ENCODE measurements around the gene MYO7A.

The MYO7A gene

DNA sequence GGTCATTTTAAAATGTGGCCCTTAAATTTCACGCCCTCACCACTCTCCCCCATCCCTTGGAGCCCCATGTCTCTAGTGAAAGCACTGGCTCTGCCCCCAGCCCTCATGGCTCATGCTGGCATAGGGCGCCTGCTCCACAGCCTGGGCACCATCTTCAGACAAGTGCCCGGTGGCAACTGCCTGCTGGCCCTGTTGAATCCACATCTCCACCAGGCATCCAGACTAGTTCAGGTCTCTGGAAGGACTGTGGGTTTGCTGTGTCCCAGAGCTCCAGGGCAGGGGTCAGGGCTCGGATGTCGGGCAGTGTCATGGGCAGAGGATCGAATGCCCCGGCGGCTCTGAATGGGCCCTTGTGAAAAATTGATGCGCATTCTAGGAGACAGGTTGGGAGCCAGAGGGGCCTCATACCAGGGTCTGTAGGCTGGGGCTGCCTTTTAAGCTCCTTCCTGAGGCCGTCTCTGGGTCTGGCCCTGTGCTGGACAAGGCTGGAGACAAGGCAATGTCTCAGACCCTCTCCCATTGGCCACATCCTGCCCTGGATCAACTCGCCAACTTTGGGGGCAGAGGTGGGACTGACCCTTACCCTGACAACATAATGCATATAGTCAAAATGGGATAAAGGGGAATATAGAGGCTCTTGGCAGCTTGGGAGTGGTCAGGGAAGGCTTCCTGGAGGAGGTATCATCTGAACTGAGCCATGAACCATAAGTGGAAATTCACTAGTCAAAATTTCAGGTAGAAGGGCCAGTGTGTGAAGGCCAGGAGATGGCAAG is 1.2 kb downstream of the MYO7A start:
- no peak for DNase-seq (ENCODE audit: low read depth)

DNA sequence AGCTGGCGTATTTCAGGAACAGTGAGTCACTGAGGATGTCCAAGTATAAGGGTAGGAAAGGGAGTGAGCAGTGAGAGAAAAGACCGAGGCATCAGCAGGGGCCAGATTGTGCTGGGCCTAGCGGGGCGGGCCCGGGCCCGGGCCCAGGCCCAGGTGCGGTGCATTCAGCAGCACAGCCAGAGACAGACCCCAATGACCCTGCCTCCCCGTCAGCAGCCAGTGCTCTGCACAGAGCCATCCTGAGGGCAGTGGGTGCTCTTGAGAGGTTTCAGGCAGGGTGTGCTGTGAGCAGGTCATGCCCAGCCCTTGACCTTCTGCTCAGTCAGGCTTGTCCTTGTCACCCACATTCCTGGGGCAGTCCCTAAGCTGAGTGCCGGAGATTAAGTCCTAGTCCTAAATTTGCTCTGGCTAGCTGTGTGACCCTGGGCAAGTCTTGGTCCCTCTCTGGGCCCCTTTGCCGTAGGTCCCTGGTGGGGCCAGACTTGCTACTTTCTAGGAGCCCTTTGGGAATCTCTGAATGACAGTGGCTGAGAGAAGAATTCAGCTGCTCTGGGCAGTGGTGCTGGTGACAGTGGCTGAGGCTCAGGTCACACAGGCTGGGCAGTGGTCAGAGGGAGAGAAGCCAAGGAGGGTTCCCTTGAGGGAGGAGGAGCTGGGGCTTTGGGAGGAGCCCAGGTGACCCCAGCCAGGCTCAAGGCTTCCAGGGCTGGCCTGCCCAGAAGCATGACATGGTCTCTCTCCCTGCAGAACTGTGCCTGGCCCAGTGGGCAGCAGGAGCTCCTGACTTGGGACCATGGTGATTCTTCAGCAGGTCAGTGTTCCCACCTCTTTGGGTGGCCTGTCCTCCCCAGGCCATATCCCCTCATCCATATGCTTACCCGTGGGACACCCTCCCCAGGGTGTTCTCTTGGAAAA is 2.1 kb downstream of the MYO7A start:
- DNase-seq (ENCODE audit: low read depth), result no peak

DNA sequence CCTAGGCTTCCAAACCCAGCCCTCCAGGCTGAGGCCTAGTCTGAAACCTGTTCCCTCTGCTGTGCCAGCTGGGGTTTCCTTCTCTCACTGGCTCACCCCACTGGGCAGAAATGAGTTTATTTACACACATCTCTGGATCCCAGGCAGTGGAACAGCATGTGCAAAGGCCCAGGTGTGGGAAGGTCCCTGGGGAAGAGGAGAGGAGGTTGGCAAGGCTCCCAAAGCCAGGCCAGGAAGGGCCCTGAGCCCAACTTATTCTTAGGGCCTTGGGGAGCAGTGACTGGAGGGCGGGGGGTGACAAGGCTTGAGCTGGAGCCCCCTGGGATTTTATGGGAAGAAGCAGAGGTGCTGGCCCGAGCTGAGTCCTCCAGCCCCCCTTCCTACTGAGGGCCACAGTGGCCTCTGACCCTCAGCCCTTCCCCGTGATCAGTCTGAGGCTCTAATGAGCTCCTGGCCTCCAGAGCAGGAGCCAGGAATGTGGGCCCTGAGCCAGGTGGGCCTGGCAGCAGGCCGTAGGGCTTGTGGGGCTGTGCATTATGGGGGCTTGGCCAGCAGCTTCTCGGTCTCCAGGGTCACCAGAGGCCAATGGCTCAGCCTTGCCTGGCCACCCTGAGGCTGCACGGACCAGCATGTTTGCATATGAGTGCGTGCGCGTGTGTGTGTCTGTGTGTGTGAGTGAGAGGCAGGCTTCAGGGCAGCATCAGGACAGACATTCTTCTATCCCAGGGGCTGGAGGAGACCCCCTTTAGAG is 2.9 kb downstream of the MYO7A start:
- no peak for DNase-seq (ENCODE audit: low read depth)

DNA sequence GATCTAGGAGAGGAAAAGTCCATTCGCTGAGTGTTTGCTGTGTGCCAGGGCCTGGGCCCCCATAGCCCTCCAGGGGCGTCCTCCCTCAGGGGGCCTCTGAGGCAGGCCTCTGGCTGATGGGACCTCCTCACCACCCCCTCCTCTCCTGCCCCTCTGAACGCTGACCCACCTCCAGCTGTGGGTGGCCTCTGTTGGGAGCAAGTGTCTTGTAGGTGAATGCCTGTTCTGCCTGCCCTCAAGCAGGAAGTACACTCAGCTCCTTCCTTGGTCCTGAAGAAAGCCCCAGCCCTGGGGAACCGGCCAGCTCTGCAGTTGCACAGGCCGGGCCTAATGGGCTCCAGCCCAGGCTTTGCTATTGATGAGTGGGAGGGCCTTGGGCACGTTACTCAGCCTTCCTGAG is 3.5 kb downstream of the MYO7A start:
- no peak for DNase-seq (ENCODE audit: low read depth)

DNA sequence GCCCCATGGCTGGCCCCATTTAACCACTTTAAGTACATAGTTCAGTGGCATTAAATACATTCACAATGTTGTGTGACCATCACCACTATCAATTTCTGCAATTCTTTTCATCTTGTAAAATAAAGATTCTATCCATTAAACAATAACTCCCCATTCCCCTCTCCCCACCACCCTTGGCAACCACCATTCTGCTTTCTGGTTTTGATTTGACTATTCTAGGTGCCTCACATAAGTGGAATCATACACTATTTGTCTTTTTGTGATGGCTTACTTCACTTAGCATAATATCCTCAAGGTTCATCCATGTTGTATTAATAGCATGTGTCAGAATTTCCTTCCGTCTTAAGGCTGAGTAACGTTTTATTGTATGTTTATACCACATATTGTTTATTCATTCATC is 7.0 kb downstream of the MYO7A start:
- DNase-seq (ENCODE audit: low read depth), result no peak

DNA sequence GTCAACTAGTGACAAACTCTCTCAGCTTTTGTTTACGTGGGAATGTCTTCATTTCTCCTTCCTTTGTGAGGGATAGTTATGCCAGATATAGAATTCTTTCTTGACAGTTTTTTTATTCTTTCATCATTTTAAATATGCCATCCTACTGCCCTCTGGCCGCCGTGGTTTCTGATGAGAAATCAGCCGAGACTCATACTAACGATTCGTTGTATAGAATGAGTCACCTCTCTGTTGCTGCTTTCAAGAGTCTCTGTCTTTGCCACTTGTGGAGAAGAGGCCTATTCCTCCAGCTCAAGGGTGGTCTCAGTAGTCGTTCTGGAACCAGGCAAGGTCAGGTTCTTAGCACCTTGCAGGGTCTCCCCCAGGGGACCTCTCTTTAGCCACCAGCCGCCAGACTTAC is 8.0 kb downstream of the MYO7A start:
- DNase-seq (ENCODE audit: low read depth), result no peak

DNA sequence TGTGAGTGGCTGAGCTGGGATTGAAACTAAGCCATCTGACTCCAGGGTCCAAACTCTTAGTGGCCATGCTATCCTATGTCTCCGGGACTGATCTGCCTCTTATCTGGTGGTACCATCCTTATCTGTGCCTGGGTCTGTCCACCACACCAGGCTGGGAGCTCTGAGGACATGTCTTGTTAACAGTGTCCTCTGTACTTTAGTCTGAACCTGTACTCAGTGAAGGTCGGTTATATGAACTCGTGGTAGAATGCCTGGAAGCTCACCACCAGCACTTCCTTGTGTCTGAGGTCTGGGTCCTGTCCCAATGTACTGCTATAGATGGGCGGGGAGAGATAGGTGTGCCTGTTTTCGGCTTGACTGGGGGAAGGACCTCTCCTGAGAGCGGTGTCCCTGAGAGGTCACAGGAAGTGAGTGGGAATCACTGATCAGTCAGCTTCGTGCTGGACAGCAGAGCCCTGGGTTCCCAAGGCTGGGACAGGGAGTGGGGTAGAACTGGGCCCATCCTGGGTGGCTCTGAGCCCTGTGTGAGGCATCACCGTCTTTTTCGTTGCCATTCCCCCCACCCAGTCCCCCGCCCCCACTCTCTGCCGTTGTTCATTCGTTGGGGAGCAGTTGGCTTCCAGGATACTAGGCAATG is 8.9 kb downstream of the MYO7A start:
- no peak for DNase-seq (ENCODE audit: low read depth)

DNA sequence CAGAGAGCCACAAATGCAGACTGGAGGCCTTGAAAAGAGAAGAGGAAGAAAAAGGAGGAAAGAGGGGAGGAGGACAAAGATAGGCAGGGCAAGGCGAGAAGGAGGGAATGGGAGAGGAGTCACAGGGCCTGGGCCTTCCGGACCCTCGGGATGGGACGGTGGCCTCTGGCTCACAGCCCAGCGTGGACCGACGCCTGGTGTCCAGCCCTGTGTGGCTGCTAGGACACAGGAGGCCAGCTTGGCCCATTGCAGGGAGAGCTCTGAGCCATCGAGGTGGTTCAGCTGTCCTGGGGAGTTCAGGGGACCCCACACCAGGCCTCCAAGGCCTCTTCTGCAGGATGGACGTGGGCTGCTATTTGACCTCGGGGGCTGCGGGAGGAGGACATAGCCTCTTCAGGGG is 9.4 kb downstream of the MYO7A start:
- no peak for DNase-seq (ENCODE audit: low read depth)

DNA sequence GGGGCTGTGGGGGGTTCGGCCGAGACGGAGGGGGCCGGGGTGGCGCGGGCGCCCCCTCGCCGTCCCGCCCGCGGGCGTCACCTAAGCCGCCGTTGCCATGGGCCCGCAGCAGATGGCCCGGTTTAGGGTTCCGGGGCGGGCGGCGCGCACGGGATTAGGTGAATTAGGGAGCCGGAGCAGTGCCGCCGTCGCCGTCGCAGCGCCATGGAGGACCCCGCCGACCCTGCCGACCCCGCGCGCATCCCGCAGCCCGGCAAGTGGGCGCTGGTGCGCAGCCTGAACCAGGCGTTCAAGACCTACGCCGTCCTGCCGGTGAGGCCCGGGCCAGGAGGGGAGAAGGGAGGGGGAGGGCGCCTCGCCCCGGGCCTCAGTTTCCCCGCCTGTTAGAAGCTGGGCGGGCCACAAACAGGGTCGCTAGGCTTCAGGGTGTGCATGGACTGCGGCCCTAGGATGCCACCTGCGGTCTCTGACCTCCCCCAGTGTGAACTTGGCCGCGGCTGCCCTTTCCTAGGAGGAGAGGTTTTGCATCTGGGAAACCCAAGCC is 10.1 kb downstream of the MYO7A start:
- no peak for DNase-seq (ENCODE audit: low read depth)

DNA sequence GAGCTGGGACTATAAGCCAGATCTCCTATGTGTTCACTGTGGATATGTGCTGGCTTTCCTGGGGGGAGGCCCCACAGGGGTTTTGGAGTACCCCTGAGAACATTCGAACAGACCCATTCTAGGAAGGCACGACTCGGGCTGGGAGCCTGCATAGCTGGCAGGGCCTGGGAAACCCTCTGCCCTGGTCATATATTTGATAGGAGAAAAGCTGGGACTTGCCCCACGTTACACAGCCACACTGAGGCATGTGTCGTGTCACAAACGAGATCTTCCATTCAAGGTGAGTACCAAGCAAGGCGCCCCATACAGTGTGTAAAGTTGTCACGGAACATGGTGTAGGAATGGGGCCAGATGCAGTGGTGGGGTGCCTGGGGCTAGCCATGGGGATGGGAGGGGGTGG is 11.2 kb downstream of the MYO7A start:
- no peak for DNase-seq (ENCODE audit: low read depth)

DNA sequence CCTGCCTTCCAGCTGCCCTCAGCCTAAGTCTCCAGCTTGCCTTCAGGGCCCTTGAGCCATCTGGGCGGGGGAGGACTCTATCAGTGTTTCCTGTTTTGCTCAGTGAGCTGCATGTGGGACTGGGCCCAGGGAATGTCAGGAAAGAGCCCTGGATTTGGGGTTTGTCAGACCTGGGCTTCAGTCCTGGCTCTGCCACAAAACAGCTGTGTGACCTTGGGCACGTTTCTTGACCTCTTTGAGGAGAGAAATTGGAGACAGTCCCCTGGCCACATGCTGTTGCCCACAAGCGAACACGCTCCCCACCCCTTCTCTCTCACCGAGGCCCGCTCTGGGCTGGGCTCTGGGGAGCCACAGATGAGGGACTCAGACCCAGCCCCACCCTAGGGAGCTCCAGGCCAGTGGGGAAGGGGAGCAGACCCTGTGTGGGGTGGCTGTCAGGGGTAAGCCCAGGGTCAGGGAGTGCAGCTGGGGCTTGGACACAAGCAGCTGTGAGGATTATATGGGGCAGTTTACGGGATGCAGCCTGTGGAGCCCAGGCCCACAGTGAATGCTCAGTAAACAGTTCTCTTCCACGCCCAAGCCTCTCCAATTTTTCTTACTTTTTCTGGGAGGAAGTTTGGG is 12.3 kb downstream of the MYO7A start:
- no peak for DNase-seq (ENCODE audit: low read depth)

DNA sequence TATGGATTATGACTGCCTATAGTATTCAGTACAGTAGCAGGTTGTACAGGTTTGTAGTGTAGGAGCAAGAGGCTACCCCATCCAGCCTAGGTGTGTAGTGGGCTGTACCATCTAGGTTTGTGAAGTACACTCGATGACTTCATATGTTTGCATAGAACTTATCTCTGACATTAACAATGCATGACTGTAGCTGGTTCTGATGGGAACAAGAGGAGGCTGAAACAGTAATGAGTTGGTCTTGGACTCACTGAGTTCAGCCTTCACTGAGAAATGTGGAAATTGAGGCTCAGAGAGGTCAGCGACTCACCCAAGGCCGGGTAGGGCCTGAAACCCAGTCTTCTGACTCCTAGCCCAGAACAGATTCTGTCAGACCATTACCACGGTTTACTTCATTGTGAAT is 13.0 kb downstream of the MYO7A start:
- DNase-seq (ENCODE audit: low read depth), result no peak

DNA sequence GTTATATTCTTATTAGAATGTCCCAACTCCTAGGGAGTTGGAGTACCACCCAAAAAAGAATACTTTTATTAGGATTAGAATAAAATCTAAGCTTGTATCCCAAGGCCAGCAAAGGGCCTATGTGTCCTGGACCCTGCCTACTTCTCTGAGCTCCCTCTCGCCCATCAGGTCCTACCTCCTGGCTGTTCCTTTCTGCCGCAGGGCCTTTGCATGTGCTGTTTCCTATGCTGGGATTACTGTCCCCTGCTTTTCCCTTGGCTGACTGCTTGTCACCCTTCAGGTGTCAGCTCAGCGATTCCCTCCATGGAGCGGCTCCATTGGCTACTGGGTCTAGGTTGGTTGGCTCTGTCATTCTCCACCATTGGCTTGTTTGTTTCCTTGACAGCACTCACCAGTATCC is 13.4 kb downstream of the MYO7A start:
- DNase-seq (ENCODE audit: low read depth), result no peak

DNA sequence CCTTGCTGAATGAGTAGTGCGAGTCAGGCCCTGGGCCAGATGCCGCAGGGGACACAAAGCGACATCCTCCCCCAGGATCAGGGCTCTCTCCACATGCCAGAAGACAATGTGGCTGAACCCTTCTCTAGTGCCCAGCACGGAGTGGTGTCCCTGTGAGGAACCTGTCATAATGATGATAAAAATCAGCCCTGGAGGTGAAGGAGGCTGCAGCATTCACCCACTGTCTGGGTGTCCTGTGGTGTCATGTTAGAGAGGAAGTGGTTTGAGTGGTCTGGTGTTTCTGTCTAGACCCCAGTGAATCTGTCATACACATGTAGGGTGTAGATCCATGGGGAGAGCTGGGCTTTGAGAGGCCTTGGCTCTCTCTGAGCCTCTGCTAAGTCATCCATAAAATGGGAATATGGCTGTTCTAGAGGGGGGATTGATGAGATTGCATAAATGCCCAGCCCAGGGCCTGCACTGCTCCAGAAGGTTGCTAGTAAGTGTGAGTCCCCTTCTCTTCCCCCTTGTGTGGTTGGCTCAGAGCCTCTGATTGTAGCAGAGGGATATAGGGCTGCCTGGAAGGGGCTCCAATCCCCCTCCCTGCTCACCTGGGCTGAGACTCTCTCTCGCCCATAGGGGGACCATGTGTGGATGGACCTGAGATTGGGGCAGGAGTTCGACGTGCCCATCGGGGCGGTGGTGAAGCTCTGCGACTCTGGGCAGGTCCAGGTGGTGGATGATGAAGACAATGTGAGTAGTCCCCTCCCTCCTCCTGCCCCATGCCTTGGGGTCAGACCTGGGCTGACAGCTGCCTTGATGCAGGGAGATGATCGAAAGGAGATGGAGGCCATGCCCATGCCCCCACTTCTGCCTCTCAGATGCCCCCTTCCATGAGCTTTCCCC is 14.3 kb downstream of the MYO7A start:
- DNase-seq (ENCODE audit: low read depth), result no peak

DNA sequence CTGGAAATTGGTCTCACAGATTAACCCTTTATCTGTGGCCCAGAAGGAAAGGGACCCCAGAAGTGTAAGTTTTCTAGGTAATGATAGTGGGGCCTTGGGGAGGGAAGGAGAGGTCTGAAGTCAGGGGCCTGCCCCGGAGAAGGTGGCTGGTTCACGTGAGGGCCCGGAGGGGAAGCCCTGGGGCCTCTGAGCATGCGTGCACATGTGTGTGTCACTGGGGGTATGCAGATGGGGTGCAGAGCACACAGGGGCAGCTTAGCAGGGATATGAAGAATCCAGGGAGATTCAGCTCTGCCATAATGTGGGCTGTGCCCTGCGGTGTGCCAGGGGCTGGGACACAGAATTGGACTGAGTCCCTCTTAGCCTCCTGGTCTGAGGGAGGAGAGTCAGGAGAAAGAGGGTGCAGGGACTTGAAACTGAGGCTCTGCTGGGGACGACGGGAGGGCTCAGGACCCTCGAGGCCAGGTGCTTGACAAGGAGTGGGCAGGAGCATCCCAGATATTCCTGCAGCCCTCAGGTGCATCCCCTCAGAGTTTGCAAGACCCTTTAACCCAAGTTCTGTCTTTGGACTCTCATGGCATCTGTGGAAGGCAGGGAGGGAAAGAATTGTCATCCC is 15.5 kb downstream of the MYO7A start:
- no peak for DNase-seq (ENCODE audit: low read depth)

DNA sequence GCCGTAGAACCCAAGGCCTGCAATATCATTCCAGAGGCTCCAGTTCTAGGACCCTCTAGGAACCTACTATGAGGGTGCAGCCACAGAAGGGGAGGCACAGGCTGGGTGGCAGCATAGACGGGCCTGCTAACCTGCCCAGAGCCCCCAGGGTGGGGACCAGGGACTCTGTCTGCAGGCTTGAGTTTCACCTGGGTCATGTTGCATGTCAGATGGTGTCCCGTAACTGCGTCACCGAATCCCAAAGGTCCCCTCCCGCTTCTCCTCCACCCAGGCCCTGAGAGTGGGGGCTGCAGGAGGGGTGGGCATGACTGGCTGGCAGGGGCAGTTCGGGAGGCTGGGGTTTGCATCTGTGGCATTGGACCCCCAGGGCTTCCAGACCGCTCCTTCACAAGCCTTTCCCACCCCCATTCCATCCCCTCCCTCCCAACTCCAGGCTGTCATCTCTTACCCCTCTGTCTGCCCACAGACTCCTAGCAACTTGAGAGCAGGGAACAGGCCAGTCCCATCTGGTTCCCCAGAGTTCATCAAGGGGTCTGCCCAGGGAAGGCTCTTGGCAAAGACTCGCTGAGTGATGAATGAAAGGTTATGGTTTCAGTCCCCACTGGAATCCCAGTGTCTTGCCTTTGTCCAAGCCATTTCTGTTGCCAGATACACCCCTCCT is 16.3 kb downstream of the MYO7A start:
- DNase-seq (ENCODE audit: low read depth), result no peak

DNA sequence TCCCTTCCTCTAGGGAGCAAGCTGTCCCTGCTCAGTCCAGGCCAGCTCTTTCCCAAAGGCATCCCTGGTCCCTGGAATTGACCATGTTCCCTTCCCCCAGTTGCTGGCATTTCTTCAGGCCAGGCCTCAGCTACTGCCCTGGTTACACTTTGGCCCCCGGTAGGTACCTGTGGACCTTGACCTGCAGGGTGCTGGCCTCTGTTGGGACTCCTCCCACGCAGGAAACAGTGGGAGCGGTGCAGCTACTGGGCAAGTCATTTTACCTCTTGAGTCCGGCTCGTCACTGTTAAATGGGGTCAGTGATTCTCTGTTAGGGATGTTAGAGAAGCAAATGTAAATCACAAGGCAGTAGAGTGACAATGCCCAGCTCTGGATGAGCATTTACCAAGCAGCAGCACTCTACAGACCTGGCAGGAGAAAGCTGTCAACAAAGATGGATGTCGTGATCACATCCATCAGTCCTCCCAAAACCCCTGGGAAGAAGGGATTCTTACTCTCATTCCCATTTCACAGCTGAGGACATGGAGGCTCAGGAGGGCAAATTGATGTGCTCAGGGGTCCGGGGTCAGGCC is 16.9 kb downstream of the MYO7A start:
- no peak for DNase-seq (ENCODE audit: low read depth)

DNA sequence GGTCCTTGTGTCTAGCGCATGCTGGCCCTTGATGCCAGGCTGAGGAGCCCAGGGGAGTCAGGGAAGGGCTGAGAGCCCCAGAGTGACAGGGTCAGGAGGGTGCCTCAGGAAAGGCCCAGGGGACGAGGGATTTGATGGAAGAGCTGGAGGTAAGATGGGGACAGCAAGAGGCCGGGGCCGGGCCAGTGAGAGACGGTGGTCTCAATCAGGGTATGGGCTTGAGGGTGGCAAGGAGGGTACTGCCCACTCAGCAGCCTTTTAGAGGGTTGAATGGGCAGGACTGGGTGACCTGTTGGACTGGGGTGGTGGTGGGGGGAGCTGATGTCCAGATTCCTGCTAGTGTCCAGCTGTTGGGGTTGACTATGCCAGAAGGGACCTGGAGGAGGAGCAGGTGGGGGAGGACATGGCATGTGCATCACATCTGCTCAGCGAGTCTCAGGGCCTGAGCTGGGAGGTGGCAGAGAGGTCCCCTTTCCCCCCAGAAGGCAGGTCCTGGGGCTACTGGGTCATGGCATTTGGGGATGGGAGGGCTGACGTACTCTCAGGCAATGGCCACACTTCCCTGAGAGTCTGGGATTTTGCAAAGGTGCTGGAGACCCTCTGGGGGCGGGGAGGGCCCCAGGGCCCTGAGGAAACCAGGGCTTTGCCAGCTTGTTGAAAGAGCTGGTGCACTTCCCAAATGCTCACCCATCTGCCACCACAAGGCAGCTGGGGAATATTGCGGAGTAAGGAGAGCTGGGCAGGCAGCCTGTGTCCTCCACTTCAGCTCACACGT is 18.4 kb downstream of the MYO7A start:
- DNase-seq (ENCODE audit: low read depth), result no peak

DNA sequence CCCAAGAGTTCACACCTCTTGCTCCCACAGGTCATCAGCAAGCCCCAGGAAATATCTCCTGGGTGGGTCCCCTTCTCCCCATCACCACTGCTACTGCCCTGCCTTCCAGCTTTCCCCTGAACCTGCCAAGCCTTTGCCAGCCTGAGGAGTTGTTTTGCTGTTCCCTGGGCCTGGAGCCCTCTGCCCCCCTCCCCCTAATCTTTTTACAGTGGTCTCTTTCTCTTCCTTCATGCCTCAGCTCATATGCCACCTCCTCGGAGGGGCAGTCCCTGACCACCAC is 18.9 kb downstream of the MYO7A start:
- no peak for DNase-seq (ENCODE audit: low read depth)

All from GM04503 (cell line).